DOHH2 (cell line): ENCODE data around the gene TAF3.

Experiments used
- H3F3A ChIP-seq: fragments of 200-600 bp; sonication (generic), shearing (Covaris generic); 2 replicates; pipeline ENCODE4 v1.6.0; 2016; ENCODE audit warnings: antibody characterized with exemption, mild to moderate bottlenecking; ENCODE audit not compliant: control insufficient read depth, insufficient read depth
- H3K27ac ChIP-seq: fragments of 200-600 bp; sonication (generic); 2 replicates; pipeline ENCODE4 v1.5.1; 2014; ENCODE audit warnings: low read depth, mild to moderate bottlenecking, low read length, moderate library complexity
- H3K27me3 ChIP-seq: fragments of 200-600 bp; sonication (generic); 2 replicates; pipeline ENCODE4 v1.6.1; 2014; ENCODE audit warnings: mild to moderate bottlenecking, low read length, mixed read lengths; ENCODE audit not compliant: control insufficient read depth
- H3K36me3 ChIP-seq: fragments of 200-600 bp; sonication (generic); 2 replicates; pipeline ENCODE4 v1.6.1; 2014; ENCODE audit warnings: mild to moderate bottlenecking, low read length, moderate library complexity, mixed read lengths; ENCODE audit not compliant: control insufficient read depth
- H3K4me1 ChIP-seq: fragments of 200-600 bp; sonication (generic); 2 replicates; pipeline ENCODE4 v1.6.1; 2014; ENCODE audit warnings: mild to moderate bottlenecking, low read length, mixed read lengths; ENCODE audit not compliant: control insufficient read depth
- H3K4me2 ChIP-seq: fragments of 200-600 bp; sonication (generic); 2 replicates; pipeline ENCODE4 v1.6.0; 2014; ENCODE audit warnings: mild to moderate bottlenecking, low read length, moderate library complexity
- H3K4me3 ChIP-seq: fragments of 200-600 bp; sonication (generic); 2 replicates; pipeline ENCODE4 v1.5.1; 2014; ENCODE audit warnings: mild to moderate bottlenecking, low read length, mixed read lengths
- H3K79me2 ChIP-seq: fragments of 200-600 bp; sonication (generic); 2 replicates; pipeline ENCODE4 v1.6.1; 2014; ENCODE audit warnings: mild to moderate bottlenecking, low read length, mixed read lengths; ENCODE audit not compliant: control insufficient read depth
- H3K9me2 ChIP-seq: fragments of 200-600 bp; sonication (generic); replicated peaks from 2 replicates; pipeline ENCODE4 v1.6.1; 2014; ENCODE audit warnings: mild to moderate bottlenecking, low read length, mixed read lengths; ENCODE audit not compliant: control insufficient read depth
- H3K9me3 ChIP-seq: fragments of 200-600 bp; sonication (generic); 2 replicates; pipeline ENCODE4 v1.6.1; 2014; ENCODE audit warnings: antibody characterized with exemption, low read length, mixed read lengths; ENCODE audit not compliant: control insufficient read depth, insufficient read depth
- H4K20me1 ChIP-seq: fragments of 200-600 bp; sonication (generic); 2 replicates; pipeline ENCODE4 v1.6.0; 2014; ENCODE audit warnings: low read depth, mild to moderate bottlenecking, antibody characterized with exemption, low read length, moderate library complexity; ENCODE audit not compliant: control insufficient read depth, insufficient read depth
- EZH2phosphoT487 ChIP-seq: fragments of 200-600 bp; sonication (generic); IDR thresholded peaks from 2 replicates; pipeline ENCODE4 v1.6.1; 2017; ENCODE audit warnings: borderline replicate concordance, mild to moderate bottlenecking, antibody characterized with exemption, low read length, moderate library complexity, mixed read lengths
- TF ChIP-seq, protein P1 (sequence below): fragments of 200-600 bp; sonication (generic); IDR thresholded peaks from one replicate; pipeline ENCODE4 v1.5.1; 2014; ENCODE audit warnings: antibody characterized with exemption, mild to moderate bottlenecking, low read depth, low read length; ENCODE audit not compliant: poor library complexity, severe bottlenecking

Gene TAF3

DNA sequence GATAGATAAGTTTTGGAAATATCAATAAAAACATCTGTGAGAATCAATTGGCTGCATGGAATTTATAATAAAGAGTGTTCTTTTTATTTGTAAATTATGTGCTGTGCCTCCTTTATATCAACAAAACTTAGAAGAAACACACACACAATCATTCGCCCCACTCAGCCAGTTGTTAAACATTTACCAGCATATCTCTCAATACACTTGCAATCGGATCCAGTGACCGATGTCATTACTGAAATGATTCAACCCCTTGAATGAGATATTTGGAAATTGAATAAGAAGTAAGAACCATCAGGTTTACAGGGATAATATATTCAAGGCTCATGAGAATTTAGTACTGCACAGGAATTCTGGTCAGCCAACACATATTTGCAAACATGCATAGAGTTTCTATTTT lies 35.6 kb downstream of the TAF3 start:
- no peaks in the 10 kb centered on the region for H3K9me3 ChIP-seq
- H3K79me2 ChIP-seq: peaks cover 22% of the 10 kb centered on the region
- no peaks in the 10 kb centered on the region for H4K20me1 ChIP-seq
- H3K4me1 ChIP-seq: no peaks in the 10 kb centered on the region
- no peak overlapping the region for H3K27ac ChIP-seq
- no peaks in the 10 kb centered on the region for H3K36me3 ChIP-seq
- H3K4me3 ChIP-seq: no peak overlapping the region
- H3K27me3 ChIP-seq: no peaks in the 10 kb centered on the region
- TF ChIP-seq, protein P1, sequence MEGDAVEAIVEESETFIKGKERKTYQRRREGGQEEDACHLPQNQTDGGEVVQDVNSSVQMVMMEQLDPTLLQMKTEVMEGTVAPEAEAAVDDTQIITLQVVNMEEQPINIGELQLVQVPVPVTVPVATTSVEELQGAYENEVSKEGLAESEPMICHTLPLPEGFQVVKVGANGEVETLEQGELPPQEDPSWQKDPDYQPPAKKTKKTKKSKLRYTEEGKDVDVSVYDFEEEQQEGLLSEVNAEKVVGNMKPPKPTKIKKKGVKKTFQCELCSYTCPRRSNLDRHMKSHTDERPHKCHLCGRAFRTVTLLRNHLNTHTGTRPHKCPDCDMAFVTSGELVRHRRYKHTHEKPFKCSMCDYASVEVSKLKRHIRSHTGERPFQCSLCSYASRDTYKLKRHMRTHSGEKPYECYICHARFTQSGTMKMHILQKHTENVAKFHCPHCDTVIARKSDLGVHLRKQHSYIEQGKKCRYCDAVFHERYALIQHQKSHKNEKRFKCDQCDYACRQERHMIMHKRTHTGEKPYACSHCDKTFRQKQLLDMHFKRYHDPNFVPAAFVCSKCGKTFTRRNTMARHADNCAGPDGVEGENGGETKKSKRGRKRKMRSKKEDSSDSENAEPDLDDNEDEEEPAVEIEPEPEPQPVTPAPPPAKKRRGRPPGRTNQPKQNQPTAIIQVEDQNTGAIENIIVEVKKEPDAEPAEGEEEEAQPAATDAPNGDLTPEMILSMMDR: no peak
- no peak for TF ChIP-seq EZH2phosphoT487
- H3K4me2 ChIP-seq: no peak overlapping the region
- no peaks in the 10 kb centered on the region for H3K9me2 ChIP-seq
- H3F3A ChIP-seq: no peaks in the 10 kb centered on the region

DNA sequence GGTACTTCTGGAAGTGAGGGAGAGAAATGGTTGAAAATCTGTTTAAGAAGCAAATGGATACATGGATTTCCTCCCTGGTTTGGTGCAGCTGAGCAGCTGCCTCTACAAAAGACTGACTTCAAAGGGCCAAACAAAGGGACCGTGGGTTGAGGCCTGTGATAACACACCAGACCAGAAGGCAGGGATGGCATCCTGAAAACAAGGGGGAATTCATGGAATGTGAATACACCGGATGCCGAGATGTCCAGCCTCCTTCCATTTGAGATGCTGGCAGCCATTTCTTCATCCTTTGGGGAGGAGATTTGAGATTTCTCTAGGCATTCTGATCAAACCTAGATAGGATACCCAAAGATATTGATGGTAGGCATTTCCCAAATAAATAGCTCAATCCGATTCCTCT lies 36.9 kb downstream of the TAF3 start:
- Histone ChIP-seq H3K36me3 (no peaks in the 10 kb centered on the region), H3K27ac (no peak overlapping the region), H3K4me3 (no peak overlapping the region), H3K4me1 (no peaks in the 10 kb centered on the region), H3F3A (no peaks in the 10 kb centered on the region), H4K20me1 (no peaks in the 10 kb centered on the region), H3K9me2 (no peaks in the 10 kb centered on the region), H3K4me2 (no peak overlapping the region), H3K9me3 (no peaks in the 10 kb centered on the region), H3K27me3 (no peaks in the 10 kb centered on the region), H3K79me2 (peaks cover 26% of the 10 kb centered on the region)
- TF ChIP-seq, protein P1: no peak
- TF ChIP-seq EZH2phosphoT487: no peak

DNA sequence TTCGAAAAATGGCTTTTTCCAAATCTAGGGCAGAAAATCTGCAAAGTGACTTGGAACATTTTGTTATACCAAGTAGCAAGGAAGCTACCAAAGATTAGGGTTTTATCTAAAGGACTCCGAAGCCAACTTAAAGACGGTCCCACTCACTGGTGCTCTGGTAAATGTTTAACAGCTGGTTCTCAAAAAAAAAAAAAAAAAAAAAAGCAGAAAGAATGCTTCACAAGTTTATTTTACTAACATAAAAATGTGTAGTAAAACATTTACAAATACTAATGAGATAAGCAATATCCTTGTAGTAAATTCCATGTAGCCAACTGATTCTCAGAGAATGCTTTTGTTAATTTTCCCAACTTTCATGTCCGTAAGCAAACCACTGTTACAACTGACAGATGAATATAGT lies 38.4 kb downstream of the TAF3 start:
- Histone ChIP-seq H3K79me2 (peaks cover 29% of the 10 kb centered on the region), H3K27me3 (no peaks in the 10 kb centered on the region), H3K27ac (no peak overlapping the region), H4K20me1 (no peaks in the 10 kb centered on the region), H3K4me1 (no peaks in the 10 kb centered on the region), H3K4me3 (no peak overlapping the region), H3F3A (no peaks in the 10 kb centered on the region), H3K4me2 (no peak overlapping the region), H3K36me3 (no peaks in the 10 kb centered on the region), H3K9me3 (peaks cover 3% of the 10 kb centered on the region; the same call in 1 of the 2 replicates), H3K9me2 (no peaks in the 10 kb centered on the region)
- no peak for TF ChIP-seq EZH2phosphoT487
- TF ChIP-seq, protein P1: no peak
